ENCODE measurements around the gene ARHGEF1. TPM values are rescaled to one million over a fixed set of nuclear protein-coding genes. Genes with fewer than 3 reads are reported as not detected.

The ARHGEF1 gene
- total RNA-seq, 1 experiment from 2014 or later, result 69.5 TPM

GRCh38 chr19:41869374-41869955 is 13.5 kb upstream of the ARHGEF1 start:
- TF ChIP-seq POLR2AphosphoS5 (IDR thresholded peaks at IDR 0.05; ENCODE audit: low read depth, low read length) (peak; percentile 21; the same call in 1 of the 2 replicates), REST (IDR thresholded peaks at IDR 0.05; ENCODE audit: insufficient read depth in 1 of 2, low read depth in 2 of 2, low read length in 1 of 2) (no peak), SIN3A (IDR thresholded peaks at IDR 0.05; ENCODE audit: borderline replicate concordance, insufficient read depth, low read depth, low read length) (no peak), CTCF (IDR thresholded peaks at IDR 0.05) (no peak), TCF7L2 (IDR thresholded peaks at IDR 0.05; ENCODE audit: low read depth, low read length) (no peak)
- Histone ChIP-seq H3K27me3 (ENCODE audit: control insufficient read depth, insufficient read depth, low read length) (no peaks in the 10 kb centered on the region), H3K9me3 (ENCODE audit: control insufficient read depth, insufficient read depth, low read depth, low read length) (no peaks in the 10 kb centered on the region), H3K27ac (ENCODE audit: low read length) (no peak overlapping the region), H3K36me3 (ENCODE audit: control insufficient read depth, insufficient read depth, low read length) (peaks cover 3% of the 10 kb centered on the region), H3K4me3 (ENCODE audit: low read depth in 2 of 2, low read length in 2 of 2) (no peak overlapping the region), H3K4me1 (ENCODE audit: control insufficient read depth, insufficient read depth, low read length) (peaks cover 11% of the 10 kb centered on the region)
- no peak for DNase-seq (ENCODE audit: low read depth, low spot score)
- no TSS peak for BruUV-seq (replicated peaks)
- ChIA-PET CTCF (no interaction called here), POLR2A (no interaction called here)
- intact Hi-C loops (cut with micrococcal nuclease; ENCODE audit: unreplicated experiment), result no loop called here
- in situ Hi-C loops (cut with HindIII; ENCODE audit: low pct_unique_long_range_greater_than_20kb, low sequenced_read_pairs), result no loop called here
- no peak for ATAC-seq

- Histone ChIP-seq H3K4me3 (ENCODE audit: low read depth in 2 of 2, low read length in 2 of 2) (no peak overlapping the region), H3K27me3 (ENCODE audit: control insufficient read depth, insufficient read depth, low read length) (no peaks in the 10 kb centered on the region), H3K27ac (ENCODE audit: low read length) (no peak overlapping the region), H3K4me1 (ENCODE audit: control insufficient read depth, insufficient read depth, low read length) (peaks cover 7% of the 10 kb centered on the region), H3K9me3 (ENCODE audit: control insufficient read depth, insufficient read depth, low read depth, low read length) (no peaks in the 10 kb centered on the region), H3K36me3 (ENCODE audit: control insufficient read depth, insufficient read depth, low read length) (no peaks in the 10 kb centered on the region; the same call in 1 of the 2 replicates)
- ATAC-seq (peak; percentile 13; the same call in 1 of the 2 replicates), DNase-seq (ENCODE audit: low read depth, low spot score) (no peak)
- intact Hi-C loops (cut with micrococcal nuclease; ENCODE audit: unreplicated experiment), result no loop called here
- no TSS peak for BruUV-seq (replicated peaks)
- in situ Hi-C loops (cut with HindIII; ENCODE audit: low pct_unique_long_range_greater_than_20kb, low sequenced_read_pairs), result no loop called here
- CTCF ChIA-PET, result no interaction called here
- no peak for TF ChIP-seq REST (IDR thresholded peaks at IDR 0.05; ENCODE audit: insufficient read depth in 1 of 2, low read depth in 2 of 2, low read length in 1 of 2)
- no peak for TF ChIP-seq POLR2AphosphoS5 (IDR thresholded peaks at IDR 0.05; ENCODE audit: low read depth, low read length)
- TF ChIP-seq CTCF (IDR thresholded peaks at IDR 0.05), result no peak
- no peak for TF ChIP-seq SIN3A (IDR thresholded peaks at IDR 0.05; ENCODE audit: borderline replicate concordance, insufficient read depth, low read depth, low read length)
- TF ChIP-seq TCF7L2 (IDR thresholded peaks at IDR 0.05; ENCODE audit: low read depth, low read length), result no peak
- POLR2A ChIA-PET, result interaction anchor here (0.5 to 1.0 kb wide), 2 partner anchors 10 to 254 kb away, joined by 4 read pairs; partner anchors contain the start of gene RPS19
These were observed 12.5 kb upstream of the ARHGEF1 start for GRCh38 chr19:41870401-41870873.

Measured in Panc1 (cell line).